ENCODE data around the gene RPGRIP1.
"Not testable (repeated sequence)": the region's sequence is repeated elsewhere in the genome, so short reads cannot be mapped to it uniquely, and the experiment has no call there.

RPGRIP1 gene

DNA sequence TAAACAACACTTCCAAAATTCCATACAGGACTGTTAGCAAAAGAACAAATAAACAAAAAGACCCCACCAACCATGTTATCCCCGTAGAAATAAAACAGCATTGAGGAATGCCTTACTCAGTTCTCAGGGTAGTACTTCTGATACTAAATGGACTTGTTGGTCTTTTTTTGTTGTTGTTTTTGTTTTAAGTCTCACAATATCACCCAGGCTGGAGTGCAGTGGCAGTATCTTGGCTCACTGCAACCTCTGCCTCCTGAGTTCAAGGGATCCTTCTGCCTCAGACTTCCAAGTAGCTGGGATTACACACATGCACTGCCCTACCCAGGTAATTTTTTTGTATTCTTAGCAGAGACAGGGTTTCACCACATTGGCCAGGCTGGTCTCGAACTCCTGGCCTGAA is 27.7 kb upstream of the RPGRIP1 start:
- TF ChIP-seq ZNF274 (IDR thresholded peaks at IDR 0.05; ENCODE audit: low read depth, low read length) = no peak
- H3K4me3 ChIP-seq (ENCODE audit: low read length) = no peak overlapping the region

DNA sequence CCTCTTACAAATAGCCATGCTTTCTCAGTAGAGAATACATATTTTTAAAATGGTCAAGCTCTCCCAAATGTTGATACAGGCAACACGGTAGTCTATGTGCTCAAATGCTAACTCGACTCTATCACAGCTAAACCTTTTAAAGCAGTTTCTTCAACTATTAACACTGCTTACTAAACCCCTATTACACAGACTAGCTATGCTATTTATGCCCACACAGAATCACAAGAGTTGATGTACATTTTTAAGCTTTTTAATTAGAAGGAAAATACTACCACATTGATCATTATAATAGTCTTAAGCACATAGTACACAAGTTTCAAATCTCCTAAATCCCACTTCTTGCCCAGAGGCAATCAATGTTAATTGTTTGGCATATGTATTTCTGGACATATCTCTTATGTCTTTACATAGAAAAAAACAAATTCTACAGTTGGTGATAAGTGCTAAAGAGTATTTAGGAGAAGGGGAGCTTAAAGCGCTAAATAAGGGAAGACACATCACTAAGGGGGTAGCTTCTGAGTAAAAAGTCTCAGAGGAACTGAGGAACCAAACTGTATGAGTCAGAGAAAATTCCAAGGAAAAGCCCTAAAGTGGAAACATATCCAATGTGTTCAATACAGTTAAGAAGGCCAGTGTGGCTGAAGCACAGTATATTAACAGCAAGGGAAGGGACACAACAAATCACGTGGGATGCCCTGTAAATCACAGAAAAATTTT is 24.3 kb upstream of the RPGRIP1 start:
- no peak overlapping the region for H3K4me3 ChIP-seq (ENCODE audit: low read length)
- TF ChIP-seq ZNF274 (IDR thresholded peaks at IDR 0.05; ENCODE audit: low read depth, low read length) = no peak

GRCh38 chr14:21256102-21256447 is 23.8 kb upstream of the RPGRIP1 start:
- H3K4me3 ChIP-seq (ENCODE audit: low read length) = not testable (repeated sequence)

GRCh38 chr14:21256539-21257393 is 23.1 kb upstream of the RPGRIP1 start:
- no peak overlapping the region for H3K4me3 ChIP-seq (ENCODE audit: low read length)
- TF ChIP-seq ZNF274 (IDR thresholded peaks at IDR 0.05; ENCODE audit: low read depth, low read length) = no peak

DNA sequence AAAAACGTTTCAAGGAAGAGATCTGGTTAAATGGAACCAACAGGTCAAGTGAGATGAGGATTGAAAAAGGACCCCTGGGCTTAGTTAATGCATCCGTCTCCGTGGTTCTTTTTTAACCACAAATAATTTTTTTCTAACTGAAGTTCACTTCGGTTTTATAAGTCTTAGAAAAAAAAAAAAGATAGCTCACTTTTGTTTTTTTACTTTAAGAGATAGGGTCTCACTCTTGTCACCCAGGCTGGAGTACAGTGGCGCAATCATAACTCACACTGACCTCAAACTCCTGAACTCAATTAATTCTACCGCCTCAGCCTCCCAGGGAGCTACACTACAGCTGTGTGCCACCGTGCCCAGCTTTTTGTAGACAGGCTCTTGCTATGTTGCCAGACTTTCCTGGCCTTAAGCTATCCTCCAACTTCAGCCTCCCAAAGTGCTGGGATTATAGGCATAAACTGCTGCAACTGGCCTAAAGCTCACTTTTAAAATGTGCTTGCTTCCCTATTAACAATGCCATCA is 22.4 kb upstream of the RPGRIP1 start:
- H3K4me3 ChIP-seq (ENCODE audit: low read length) = no peak overlapping the region

GRCh38 chr14:21258005-21258888 is 21.6 kb upstream of the RPGRIP1 start:
- TF ChIP-seq ZNF274 (IDR thresholded peaks at IDR 0.05; ENCODE audit: low read depth, low read length) = no peak

More for the DNA sequence above, 22.4 kb upstream of the RPGRIP1 start:
- TF ChIP-seq ZNF274 (IDR thresholded peaks at IDR 0.05; ENCODE audit: low read depth, low read length) = no peak

DNA sequence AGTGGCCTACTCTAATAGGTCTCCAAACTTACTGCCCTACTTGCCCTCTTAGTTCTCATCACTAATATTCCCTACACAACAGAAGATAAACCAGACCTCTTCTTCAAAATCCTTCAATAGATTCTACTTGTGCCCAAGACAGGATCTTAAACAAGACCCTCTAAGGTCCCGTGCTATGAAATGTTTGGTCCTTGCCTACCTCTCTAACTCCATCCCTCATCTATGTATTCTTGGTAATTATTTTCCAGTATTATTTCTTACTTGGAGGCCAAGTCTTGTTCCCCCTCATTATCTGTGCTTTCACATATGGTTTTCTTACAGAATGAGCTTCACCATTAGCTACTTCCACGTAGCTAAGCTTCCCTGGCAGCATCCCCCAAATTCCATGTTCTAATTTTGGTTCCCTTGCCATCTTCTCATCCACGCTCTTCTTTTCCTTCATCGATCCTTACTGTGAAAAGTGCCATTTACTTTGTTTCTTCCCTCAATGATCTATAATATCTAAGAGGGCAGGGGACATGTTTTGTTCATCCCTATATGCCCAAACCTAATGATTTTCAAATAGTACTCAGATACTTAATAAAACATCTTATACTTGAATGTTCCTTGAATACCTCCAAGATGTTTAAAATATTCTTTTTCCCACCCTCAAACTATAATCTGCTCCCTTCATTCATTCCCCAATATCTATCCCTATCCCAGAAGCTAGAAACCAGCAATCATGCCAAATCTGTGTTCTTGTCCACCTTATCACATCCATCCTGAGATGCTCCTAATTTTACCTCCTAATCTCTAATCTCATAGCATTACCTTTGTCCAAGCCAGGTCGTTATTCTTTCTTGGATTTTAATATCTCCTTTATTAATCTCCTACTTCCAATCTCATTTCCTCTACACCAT is 20.7 kb upstream of the RPGRIP1 start:
- no peak overlapping the region; the same call in 1 of the 2 replicates for H3K4me3 ChIP-seq (ENCODE audit: low read length)
- no peak for TF ChIP-seq ZNF274 (IDR thresholded peaks at IDR 0.05; ENCODE audit: low read depth, low read length)

More at GRCh38 chr14:21258005-21258888, 21.6 kb upstream of the RPGRIP1 start:
- no peak overlapping the region for H3K4me3 ChIP-seq (ENCODE audit: low read length)

- TF ChIP-seq ZNF274 (IDR thresholded peaks at IDR 0.05; ENCODE audit: low read depth, low read length) = no peak
- H3K4me3 ChIP-seq (ENCODE audit: low read length) = peak overlapping the region; percentile 6; the same call in 1 of the 2 replicates
Observed at GRCh38 chr14:21261824-21262223, 18.1 kb upstream of the RPGRIP1 start.

DNA sequence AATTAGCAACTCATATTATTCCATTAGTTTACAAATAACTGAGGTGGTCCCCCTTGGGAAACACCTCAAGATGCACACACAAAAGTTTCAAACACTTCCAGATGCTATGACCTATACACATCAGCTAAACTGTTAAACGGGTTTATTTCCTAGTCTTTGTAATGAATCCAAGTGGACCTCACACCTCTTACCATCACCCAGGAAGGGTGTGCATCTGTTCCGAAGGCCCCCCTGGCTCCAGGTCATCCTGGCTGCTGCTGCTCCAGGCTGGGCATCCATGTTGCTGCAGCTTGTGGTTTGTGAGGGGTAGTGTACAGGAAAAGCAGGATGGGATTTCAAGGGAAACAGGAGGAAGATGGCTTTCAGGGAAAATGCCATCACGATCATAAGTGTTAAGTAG is 17.5 kb upstream of the RPGRIP1 start:
- TF ChIP-seq ZNF274 (IDR thresholded peaks at IDR 0.05; ENCODE audit: low read depth, low read length) = no peak
- peak overlapping the region; percentile 76 for H3K4me3 ChIP-seq (ENCODE audit: low read length)

- H3K4me3 ChIP-seq (ENCODE audit: low read length) = peak overlapping the region; percentile 76
- TF ChIP-seq ZNF274 (IDR thresholded peaks at IDR 0.05; ENCODE audit: low read depth, low read length) = no peak
Observed at GRCh38 chr14:21263284-21264024, 16.4 kb upstream of the RPGRIP1 start.

DNA sequence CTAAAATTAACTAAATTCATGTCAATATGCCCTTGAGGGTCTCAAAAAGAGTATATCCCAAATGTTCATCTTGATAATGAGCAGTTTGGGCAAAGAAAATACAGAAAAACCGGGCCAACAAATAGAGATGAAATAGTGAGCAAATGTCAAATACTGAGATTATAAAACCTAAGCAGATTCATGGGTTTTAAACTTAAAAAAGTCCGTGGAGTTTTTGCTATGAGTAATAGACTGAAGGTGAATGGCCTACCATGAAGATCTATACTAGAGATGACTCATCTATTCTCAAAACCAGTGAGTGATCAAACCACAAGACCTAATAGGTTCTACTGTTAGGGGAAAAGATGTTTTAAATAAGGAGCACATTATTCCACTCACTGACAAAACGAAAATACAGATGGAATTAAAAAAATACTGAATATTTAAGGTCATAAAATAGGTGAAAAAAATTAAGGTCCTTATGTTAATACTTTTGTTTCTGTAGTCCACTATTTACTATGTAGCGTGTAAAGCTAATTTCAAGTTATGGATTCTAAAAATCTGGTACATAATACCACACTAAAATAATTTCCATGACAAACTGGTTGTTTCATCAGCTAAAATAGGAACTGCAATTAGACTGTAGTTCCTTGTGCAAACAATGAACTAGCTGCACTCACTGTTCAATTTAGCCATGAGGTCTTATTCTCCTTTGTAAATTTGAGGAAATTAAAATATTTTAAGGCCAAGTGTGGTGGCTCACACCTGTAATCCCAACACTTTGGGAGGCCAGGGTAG is 15.7 kb upstream of the RPGRIP1 start:
- peak overlapping the region; percentile 76 for H3K4me3 ChIP-seq (ENCODE audit: low read length)
- TF ChIP-seq ZNF274 (IDR thresholded peaks at IDR 0.05; ENCODE audit: low read depth, low read length) = no peak

- H3K4me3 ChIP-seq (ENCODE audit: low read length) = peak overlapping the region; percentile 99
- TF ChIP-seq ZNF274 (IDR thresholded peaks at IDR 0.05; ENCODE audit: low read depth, low read length) = no peak
Observed at GRCh38 chr14:21267431-21267845, 12.4 kb upstream of the RPGRIP1 start.
